ENCODE results near the gene KAT8. TPM values are rescaled to one million over a fixed set of nuclear protein-coding genes. Genes with fewer than 3 reads are reported as not detected.

Gene KAT8
- total and polyA plus RNA-seq, 2 of the 13 experiments (the other 11 are each of a cell fraction or from before 2014, with no cell fraction given) = 79.0 to 84.2 TPM

GRCh38 chr16:31105677-31106213, 11.7 kb upstream of the KAT8 start (continued):
- TF ChIP-seq ZBTB43 (CRISPR knock-in tag; conservative IDR thresholded peaks at IDR 0.05) (peak; percentile 92), ATAD3A (CRISPR knock-in tag; IDR thresholded peaks at IDR 0.05) (peak; percentile 40; the same call in 1 of the 2 replicates), NR2F1 (CRISPR knock-in tag; IDR thresholded peaks at IDR 0.05) (peak; percentile 91 to 92), E2F5 (CRISPR knock-in tag; conservative IDR thresholded peaks at IDR 0.05) (peak; percentile 73), PPARG (CRISPR knock-in tag; conservative IDR thresholded peaks at IDR 0.05) (peak; percentile 81), SSRP1 (CRISPR knock-in tag; IDR thresholded peaks at IDR 0.05) (peak; percentile 50; the same call in 1 of the 2 replicates), ZC3H13 (CRISPR knock-in tag; IDR thresholded peaks at IDR 0.05) (peak; percentile 93), NPAS2 (CRISPR knock-in tag; IDR thresholded peaks at IDR 0.05; ENCODE audit: borderline replicate concordance) (no peak), ZNF17 (CRISPR knock-in tag; IDR thresholded peaks at IDR 0.05) (no peak), KDM4B (CRISPR knock-in tag; IDR thresholded peaks at IDR 0.05) (peak; percentile 96), STAG1 (CRISPR knock-in tag; IDR thresholded peaks at IDR 0.05) (peak; percentile 67), CERS6 (CRISPR knock-in tag; IDR thresholded peaks at IDR 0.05) (peak; percentile 92; the same call in 1 of the 2 replicates), IRF2 (CRISPR knock-in tag; IDR thresholded peaks at IDR 0.05) (peak; percentile 92), ZNF256 (CRISPR knock-in tag; conservative IDR thresholded peaks at IDR 0.05) (peak; percentile 74; the same call in 1 of the 2 replicates), CREBL2 (CRISPR knock-in tag; IDR thresholded peaks at IDR 0.05; ENCODE audit: borderline replicate concordance) (peak; percentile 68; the same call in 1 of the 2 replicates), ZNF616 (CRISPR knock-in tag; IDR thresholded peaks at IDR 0.05; ENCODE audit: low read depth) (peak; percentile 95), ZNF773 (CRISPR knock-in tag; IDR thresholded peaks at IDR 0.05; ENCODE audit: borderline replicate concordance) (peak; percentile 94; the same call in 1 of the 2 replicates), ZNF33A (CRISPR knock-in tag; IDR thresholded peaks at IDR 0.05; ENCODE audit: borderline replicate concordance) (0 out of 2 replicates have a peak, but pooled peaks have one; percentile 34), ZNF770 (CRISPR knock-in tag; IDR thresholded peaks at IDR 0.05) (peak; percentile 88), ZNF34 (CRISPR knock-in tag; IDR thresholded peaks at IDR 0.05; ENCODE audit: borderline replicate concordance) (peak; percentile 73; the same call in 1 of the 2 replicates), NONO (IDR thresholded peaks at IDR 0.05) (no peak), NONO (CRISPR knock-in tag; conservative IDR thresholded peaks at IDR 0.05) (peak; percentile 90), TCF7 (IDR thresholded peaks at IDR 0.05; ENCODE audit: low read depth) (no peak), GABPA (IDR thresholded peaks at IDR 0.05; ENCODE audit: low read depth, low read length) (no peak), GABPA (CRISPR knock-in tag; IDR thresholded peaks at IDR 0.05; ENCODE audit: low read depth) (peak; percentile 63), MXD4 (CRISPR knock-in tag; IDR thresholded peaks at IDR 0.05) (peak; percentile 94), FOXP1 (IDR thresholded peaks at IDR 0.05) (no peak), FOXP1 (CRISPR knock-in tag; IDR thresholded peaks at IDR 0.05) (no peak; the same call in 1 of the 2 replicates)

All from HepG2 (cell line).